CD4-positive, alpha-beta memory T cell (primary cell): Measurements from ENCODE around the gene GAPDH. TPM values are rescaled to one million over a fixed set of nuclear protein-coding genes. Genes with fewer than 3 reads are reported as not detected.

Source experiments
- CTCF ChIA-PET: fragments of 350-600 bp; sonication (Branson Sonifier 250); formaldehyde crosslinking; loops from one replicate; lab custom pipeline; 2021; ENCODE audit warnings: inconsistent platforms; ENCODE audit not compliant: partially characterized antibody; lab: Charles Lee
- POLR2A ChIA-PET: fragments of 350-600 bp; sonication (Branson Sonifier 250); formaldehyde crosslinking; loops from one replicate; lab custom pipeline; 2021; ENCODE audit not compliant: partially characterized antibody; lab: Charles Lee
- DNase-seq, 5 donors: peaks; one replicate each; pipeline versions ENCODE4 v3.0.0 to v3.0.0-alpha.2; 2020 to 2022; ENCODE audit warnings: mixed read lengths in 1 of 5
- H3K27ac ChIP-seq: one replicate; pipeline ENCODE4 v1.7.0; 2013; ENCODE audit warnings: low read depth, low read length
- H3K27me3 ChIP-seq: 2 replicates; pipeline ENCODE4 v1.7.0; 2013; ENCODE audit warnings: mild to moderate bottlenecking, low read length, moderate library complexity; ENCODE audit not compliant: insufficient read depth
- H3K36me3 ChIP-seq: 2 replicates; pipeline ENCODE4 v1.7.0; 2013; ENCODE audit warnings: mild to moderate bottlenecking, low read length, moderate library complexity; ENCODE audit not compliant: insufficient read depth
- H3K4me1 ChIP-seq: 2 replicates; pipeline ENCODE4 v1.7.0; 2013; ENCODE audit warnings: mild to moderate bottlenecking, low read length, moderate library complexity; ENCODE audit not compliant: insufficient read depth
- H3K4me3 ChIP-seq, 2 donors: one replicate each; pipeline ENCODE4 v1.7.0; 2013; ENCODE audit warnings: low read length in 2 of 2, mild to moderate bottlenecking in 1 of 2
- H3K9me3 ChIP-seq, 2 donors: one replicate each; pipeline ENCODE4 v1.7.0; 2013; ENCODE audit warnings: low read length in 2 of 2, control low read depth in 1 of 2; ENCODE audit not compliant: control insufficient read depth in 1 of 2
- H3K27ac Mint-ChIP-seq, 7 donors: one replicate each; pipeline ENCODE4 v1.8.0; 2020 to 2021; ENCODE audit warnings: mixed read lengths in 7 of 7, mild to moderate bottlenecking in 6 of 7, inconsistent platforms in 3 of 7, moderate library complexity in 3 of 7
- H3K27me3 Mint-ChIP-seq, 2 donors: one replicate each; pipeline ENCODE4 v1.8.0; 2020 to 2021; ENCODE audit warnings: mixed read lengths in 2 of 2
- H3K36me3 Mint-ChIP-seq, 2 donors: one replicate each; pipeline ENCODE4 v1.8.0; 2020 to 2021; ENCODE audit warnings: mixed read lengths in 2 of 2, inconsistent platforms in 1 of 2, mild to moderate bottlenecking in 1 of 2
- H3K4me1 Mint-ChIP-seq, 4 donors: one replicate each; pipeline ENCODE4 v1.8.0; 2020 to 2021; ENCODE audit warnings: mixed read lengths in 4 of 4, mild to moderate bottlenecking in 1 of 4
- H3K4me3 Mint-ChIP-seq, 8 donors: one replicate each; pipeline ENCODE4 v1.8.0; 2020 to 2021; ENCODE audit warnings: mixed read lengths in 8 of 8, mild to moderate bottlenecking in 7 of 8, moderate library complexity in 6 of 8, inconsistent platforms in 3 of 8
- H3K9me3 Mint-ChIP-seq, 8 donors: one replicate each; pipeline ENCODE4 v1.8.0; 2020 to 2021; ENCODE audit warnings: mixed read lengths in 8 of 8, mild to moderate bottlenecking in 5 of 8, inconsistent platforms in 3 of 8, moderate library complexity in 1 of 8
- intact Hi-C: fragments of 100-400 bp; cut with micrococcal nuclease; formaldehyde crosslinking; loops from one replicate; pipeline ENCODE4 v1.15.1; 2023
- polyA plus RNA-seq, 2 donors: library from polyadenylated mRNA; unstranded; fragments of 300-500 nt; fragmentation: Illumina TruSeq; gene quantifications; one replicate each; pipeline ENCODE4 v1.2.3, GENCODE V29; 2021
- total RNA-seq, 2 experiments: library from RNA; stranded (reverse); gene quantifications; one replicate each; pipeline ENCODE4 v1.2.3, GENCODE V29; 2021

Gene GAPDH
- total and polyA plus RNA-seq, 4 experiments from 2014 or later = 474 to 2,185 (median 1,163) TPM

DNA sequence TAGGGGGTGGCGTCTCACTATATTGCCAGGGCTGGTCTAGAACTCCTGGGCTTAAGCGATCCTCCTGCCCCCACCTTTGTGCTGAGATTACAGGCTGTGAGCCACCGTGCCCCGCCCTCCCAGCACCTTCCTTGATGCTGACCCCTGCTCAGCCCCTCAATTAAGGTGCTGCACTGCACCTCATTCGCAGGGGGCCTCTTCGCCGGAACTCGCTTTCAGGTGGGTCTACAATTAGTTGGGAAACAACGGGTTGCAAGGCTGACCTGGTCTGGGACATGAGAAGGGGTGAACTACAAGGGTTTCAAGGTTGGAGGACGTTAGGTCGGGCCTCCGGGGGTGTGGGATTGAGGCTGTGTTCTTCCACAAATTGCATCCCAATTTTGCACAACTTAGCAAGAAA is 35.0 kb downstream of the GAPDH start:
- H3K4me3 Mint-ChIP-seq = peak overlapping the region; percentile 65 to 100 (median 100)
- intact Hi-C loops = loop anchor here (2.0 to 10.0 kb wide), 4 partner anchors 37 to 255 kb away; partner anchors contain the start of genes CHD4, GPR162, ING4 and P3H3
- H3K27ac Mint-ChIP-seq = peak overlapping the region; percentile 72 to 100 (median 87)
- peaks cover 42% of the 10 kb centered on the region for H3K4me1 ChIP-seq
- H3K27me3 Mint-ChIP-seq = no peaks in the 10 kb centered on the region
- H3K36me3 Mint-ChIP-seq = peaks cover 37 to 64% of the 10 kb centered on the region in 2 donors
- ChIA-PET POLR2A (interaction anchor here (0.9 to 4.8 kb wide), 3 partner anchors 14 to 283 kb away, joined by 3 to 40 read pairs (median 10); partner anchors contain the start of genes IFFO1, USP5 and ZNF384), CTCF (interaction anchor here (1.1 to 2.0 kb wide), 2 partner anchors 18 to 154 kb away, joined by 3 to 5 read pairs; partner anchors contain the start of gene COPS7A)
- no peaks in the 10 kb centered on the region for H3K9me3 Mint-ChIP-seq
- peak overlapping the region; percentile 10 for H3K27ac ChIP-seq
- DNase-seq = no peak
- peaks cover 36% of the 10 kb centered on the region for H3K36me3 ChIP-seq
- H3K27me3 ChIP-seq = no peaks in the 10 kb centered on the region
- no peak overlapping the region for H3K4me3 ChIP-seq
- H3K9me3 ChIP-seq = no peaks in the 10 kb centered on the region
- H3K4me1 Mint-ChIP-seq = peaks cover 17 to 56% (median 36%) of the 10 kb centered on the region in 4 donors

DNA sequence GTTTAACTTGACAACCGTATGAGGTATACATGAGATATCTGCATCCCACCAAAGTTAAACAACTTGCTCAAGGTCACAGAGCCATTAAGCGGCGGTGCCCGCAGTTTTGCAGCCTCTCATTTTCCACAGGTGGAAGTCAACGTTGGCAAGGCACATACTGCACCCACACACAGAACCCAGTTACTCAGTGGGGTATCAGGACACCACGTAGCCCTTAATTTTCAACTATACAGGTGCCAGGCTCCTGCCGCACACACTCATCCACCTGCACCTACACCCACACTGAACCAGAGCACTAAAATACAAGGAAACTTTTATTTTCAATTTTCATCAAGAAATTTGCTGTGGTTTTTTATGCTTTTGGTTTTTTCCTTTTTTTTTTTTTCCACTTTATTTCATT is 35.5 kb downstream of the GAPDH start:
- Histone ChIP-seq H3K9me3 (no peaks in the 10 kb centered on the region), H3K36me3 (peaks cover 40% of the 10 kb centered on the region), H3K4me1 (peaks cover 42% of the 10 kb centered on the region), H3K27me3 (no peaks in the 10 kb centered on the region), H3K27ac (peak overlapping the region; percentile 10), H3K4me3 (no peak overlapping the region)
- DNase-seq = no peak
- ChIA-PET CTCF (interaction anchor here (1.2 to 4.0 kb wide), 8 partner anchors 12 to 129 kb away, joined by 3 to 15 read pairs (median 6); no protein-coding TSS in a partner anchor), POLR2A (interaction anchor here (1.4 to 1.7 kb wide), 3 partner anchors 32 to 154 kb away, joined by 3 to 10 read pairs (median 4); partner anchors contain the start of gene COPS7A)
- Mint-ChIP-seq H3K9me3 (no peaks in the 10 kb centered on the region), H3K4me3 (peak overlapping the region; percentile 55 to 100 (median 70)), H3K27me3 (no peaks in the 10 kb centered on the region), H3K36me3 (peaks cover 36 to 66% of the 10 kb centered on the region in 2 donors), H3K27ac (peak overlapping the region; percentile 72 to 100 (median 84)), H3K4me1 (peaks cover 17 to 53% (median 33%) of the 10 kb centered on the region in 4 donors)
- intact Hi-C loops = loop anchor here (2.0 to 10.0 kb wide), 4 partner anchors 37 to 255 kb away; partner anchors contain the start of genes CHD4, GPR162, ING4 and P3H3

DNA sequence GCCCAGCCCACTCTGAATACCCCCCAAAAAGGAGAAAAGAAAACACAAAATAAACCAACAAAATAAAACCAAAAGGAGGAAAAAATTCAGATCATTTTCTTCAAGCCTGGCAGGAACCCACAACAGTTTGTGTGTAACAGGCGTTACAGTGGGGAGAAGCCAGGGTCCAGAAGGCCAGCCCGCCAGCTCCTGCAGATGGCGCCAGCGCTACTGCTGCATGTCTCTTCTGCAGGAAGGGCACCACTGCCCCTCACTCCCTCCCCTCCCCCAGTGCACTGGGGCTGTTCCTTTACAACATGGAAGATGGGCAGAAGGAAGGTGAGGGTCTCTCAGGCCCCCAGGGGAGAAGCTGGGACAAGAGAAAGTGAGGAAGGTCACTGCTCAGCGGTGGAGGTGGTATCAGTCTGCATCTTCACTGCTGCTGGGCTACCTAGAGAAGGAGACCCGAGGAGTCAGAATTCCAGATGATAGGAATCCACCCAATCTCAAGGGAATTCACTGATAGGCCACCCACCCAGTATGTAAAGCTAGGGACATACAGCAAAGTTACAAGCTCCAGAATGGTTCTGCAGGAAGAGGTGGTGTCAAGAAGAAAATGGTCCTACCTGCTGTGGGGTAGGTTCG is 36.1 kb downstream of the GAPDH start:
- intact Hi-C loops = no loop called here
- CTCF ChIA-PET = interaction anchor here (0.7 to 4.0 kb wide), 18 partner anchors 13 to 283 kb away, joined by 3 to 15 read pairs (median 4); partner anchors contain the start of genes CHD4 and ZNF384

DNA sequence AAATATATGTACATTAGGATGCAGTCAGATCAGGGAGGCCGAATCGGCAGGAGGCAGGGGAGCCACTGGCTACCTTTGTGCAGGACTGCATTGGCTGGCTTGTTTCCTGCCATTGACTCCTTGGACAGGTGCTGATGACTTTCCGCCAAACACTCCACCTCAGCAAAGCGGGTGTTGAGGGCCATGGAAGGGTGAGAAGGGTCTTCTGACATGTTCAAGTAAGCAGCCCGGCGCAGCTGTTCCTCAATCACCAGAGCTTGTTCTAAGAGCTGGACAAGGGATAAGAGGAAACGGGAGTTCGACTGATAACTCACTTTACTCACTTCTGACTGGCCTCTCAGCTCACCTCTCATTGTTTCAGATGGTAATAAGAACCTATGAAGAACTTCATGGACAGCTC is 38.7 kb downstream of the GAPDH start:
- no peak for DNase-seq
- no peaks in the 10 kb centered on the region for H3K27me3 ChIP-seq
- H3K27ac ChIP-seq = no peak overlapping the region
- POLR2A ChIA-PET = interaction anchor here (0.6 to 1.2 kb wide), 4 partner anchors 20 to 104 kb away, joined by 3 to 5 read pairs (median 3); no protein-coding TSS in a partner anchor
- Mint-ChIP-seq H3K27ac (peak overlapping the region in 6 of 7 donors; percentile 24 to 81 (median 50)), H3K4me1 (peaks cover 9 to 26% (median 16%) of the 10 kb centered on the region in 4 donors), H3K36me3 (peaks cover 46 to 70% of the 10 kb centered on the region in 2 donors), H3K4me3 (no peak overlapping the region), H3K27me3 (no peaks in the 10 kb centered on the region), H3K9me3 (no peaks in the 10 kb centered on the region)
- intact Hi-C loops = no loop called here
- H3K4me1 ChIP-seq = peaks cover 20% of the 10 kb centered on the region
- H3K4me3 ChIP-seq = no peak overlapping the region
- CTCF ChIA-PET = interaction anchor here (1.0 to 4.0 kb wide), 3 partner anchors 10 to 31 kb away, joined by 3 to 15 read pairs (median 6); no protein-coding TSS in a partner anchor
- H3K9me3 ChIP-seq = no peaks in the 10 kb centered on the region
- peaks cover 51% of the 10 kb centered on the region for H3K36me3 ChIP-seq

More for the DNA sequence above, 36.1 kb downstream of the GAPDH start:
- Histone ChIP-seq H3K4me3 (no peak overlapping the region), H3K36me3 (peaks cover 40% of the 10 kb centered on the region), H3K9me3 (no peaks in the 10 kb centered on the region), H3K27ac (no peak overlapping the region), H3K4me1 (peaks cover 42% of the 10 kb centered on the region), H3K27me3 (no peaks in the 10 kb centered on the region)
- Mint-ChIP-seq H3K4me1 (peaks cover 17 to 51% (median 33%) of the 10 kb centered on the region in 4 donors), H3K9me3 (no peaks in the 10 kb centered on the region), H3K36me3 (peaks cover 39 to 70% of the 10 kb centered on the region in 2 donors), H3K27ac (peak overlapping the region; percentile 67 to 100 (median 75)), H3K27me3 (no peaks in the 10 kb centered on the region), H3K4me3 (peak overlapping the region in 5 of 8 donors; percentile 10 to 100 (median 61))
- POLR2A ChIA-PET = interaction anchor here (1.1 to 1.7 kb wide), 5 partner anchors 25 to 153 kb away, joined by 3 to 10 read pairs (median 4); partner anchors contain the start of gene COPS7A
- DNase-seq = peak in 3 of 5 donors; percentile 20 to 29 (median 25)

DNA sequence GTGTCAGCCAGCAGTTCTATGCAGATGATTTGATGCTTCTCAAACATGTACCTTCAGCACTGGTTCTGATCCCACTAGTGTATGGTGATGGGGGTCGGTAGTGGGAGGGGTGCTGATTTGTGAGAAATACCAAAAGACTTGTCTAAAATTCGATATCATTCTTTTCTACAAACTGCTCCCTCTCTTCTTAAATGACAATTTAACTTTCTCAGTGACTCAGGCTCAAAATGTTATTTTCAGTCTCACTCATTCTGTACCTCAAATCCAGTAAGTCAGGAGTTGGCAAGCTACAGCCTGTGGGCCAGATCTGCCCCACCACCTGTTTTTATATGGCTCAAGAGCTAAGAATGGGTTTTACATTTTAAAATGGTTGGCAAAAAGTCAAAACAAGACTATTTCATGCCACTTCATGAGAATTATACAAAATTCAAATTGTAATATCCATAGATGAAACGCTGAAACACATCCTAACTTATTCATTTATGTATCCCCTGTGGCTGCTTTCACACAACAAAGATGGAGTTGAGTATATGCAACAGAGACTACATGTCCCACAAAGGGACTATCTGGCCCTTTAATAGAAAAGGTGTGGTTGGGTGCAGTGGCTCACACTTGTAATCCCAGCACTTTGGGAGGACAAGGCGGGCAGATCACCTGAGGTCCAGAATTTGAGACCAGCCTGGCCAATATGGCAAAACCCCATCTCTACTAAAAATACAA is 40.4 kb downstream of the GAPDH start:
- DNase-seq = no peak
- H3K4me1 Mint-ChIP-seq = peaks cover 6 to 16% (median 7%) of the 10 kb centered on the region in 4 donors
- H3K36me3 ChIP-seq = peaks cover 62% of the 10 kb centered on the region
- H3K36me3 Mint-ChIP-seq = peaks cover 53 to 73% of the 10 kb centered on the region in 2 donors
- ChIA-PET POLR2A (no interaction called here), CTCF (interaction anchor here (1.3 to 1.7 kb wide), 2 partner anchors 17 kb away, joined by 3 to 4 read pairs; no protein-coding TSS in a partner anchor)
- no peaks in the 10 kb centered on the region for H3K27me3 ChIP-seq
- H3K4me3 ChIP-seq = no peak overlapping the region
- no peaks in the 10 kb centered on the region for H3K9me3 Mint-ChIP-seq
- H3K27ac Mint-ChIP-seq = peak overlapping the region in 5 of 7 donors; percentile 1 to 66 (median 44)
- H3K4me1 ChIP-seq = peaks cover 5% of the 10 kb centered on the region
- no peaks in the 10 kb centered on the region for H3K27me3 Mint-ChIP-seq
- H3K4me3 Mint-ChIP-seq = no peak overlapping the region
- H3K27ac ChIP-seq = no peak overlapping the region
- no peaks in the 10 kb centered on the region for H3K9me3 ChIP-seq
- intact Hi-C loops = no loop called here

DNA sequence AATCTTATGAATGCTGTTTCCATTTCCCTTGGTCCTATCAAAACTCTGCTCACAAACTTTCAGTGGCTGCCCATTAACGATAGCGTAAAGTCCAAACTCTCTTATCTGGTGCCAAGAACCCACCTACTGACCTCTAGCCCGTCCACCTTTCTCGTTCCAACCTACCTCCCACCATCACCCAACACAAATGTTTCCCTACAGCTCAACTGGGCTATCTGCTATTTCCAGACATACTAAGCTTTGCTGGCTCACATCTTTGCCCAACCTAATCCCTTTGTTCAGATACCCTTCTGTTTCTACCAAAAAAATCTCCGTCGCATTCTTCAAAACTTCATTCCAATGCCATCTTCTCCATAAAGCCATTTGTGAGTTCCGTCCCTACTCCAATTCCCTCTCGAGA is 41.3 kb downstream of the GAPDH start:
- no peaks in the 10 kb centered on the region for H3K27me3 ChIP-seq
- Mint-ChIP-seq H3K27me3 (no peaks in the 10 kb centered on the region), H3K36me3 (peaks cover 53 to 69% of the 10 kb centered on the region in 2 donors), H3K27ac (peak overlapping the region in 6 of 7 donors; percentile 6 to 74 (median 48)), H3K4me1 (peaks cover 0 to 7% (median 6%) of the 10 kb centered on the region in 4 donors), H3K4me3 (peak overlapping the region in 1 of 8 donors; percentile 10), H3K9me3 (no peaks in the 10 kb centered on the region)
- no peaks in the 10 kb centered on the region for H3K9me3 ChIP-seq
- POLR2A ChIA-PET = no interaction called here
- H3K27ac ChIP-seq = no peak overlapping the region
- intact Hi-C loops = no loop called here
- CTCF ChIA-PET = no interaction called here
- peaks cover 63% of the 10 kb centered on the region for H3K36me3 ChIP-seq
- H3K4me1 ChIP-seq = no peaks in the 10 kb centered on the region
- no peak for DNase-seq
- no peak overlapping the region for H3K4me3 ChIP-seq
